SK-N-SH (cell line): Measurements from ENCODE around the gene CASZ1. TPM values are rescaled to one million over a fixed set of nuclear protein-coding genes. Genes with fewer than 3 reads are reported as not detected.

Experiments
- CTCF ChIA-PET: fragments of 300-600, 350-600 bp; formaldehyde crosslinking; extraction: SDS; loops from one replicate; lab custom pipeline; 2021; lab: Yijun Ruan, JAX
- POLR2A ChIA-PET: fragments of 350-600 bp; sonication (Branson Sonifier 250); formaldehyde crosslinking; extraction: SDS; loops from one replicate; lab custom pipeline; 2020; ENCODE audit warnings: antibody characterized with exemption, inconsistent platforms; lab: Yijun Ruan, JAX
- DNase-seq: peaks from one replicate; pipeline ENCODE4 v3.0.0; 2012
- H2AFZ ChIP-seq: fragments of 200-600 bp; sonication (generic); 2 replicates; pipeline ENCODE4 v1.8.1; 2016; ENCODE audit warnings: antibody characterized with exemption, mild to moderate bottlenecking, low read depth
- H3F3A ChIP-seq: fragments of 200-600 bp; sonication (generic); replicated peaks from 2 replicates; pipeline ENCODE3; 2016; ENCODE audit warnings: antibody characterized with exemption, mild to moderate bottlenecking; ENCODE audit not compliant: insufficient read depth
- H3K27ac ChIP-seq, 2 experiments: fragments of 200-500 bp in 1 of 2; fragments of 200-600 bp in 1 of 2; sonication (Bioruptor generic) in 1 of 2; sonication (generic), shearing (Covaris generic) in 1 of 2; 2 replicates each; pipeline versions ENCODE4 v1.5.1 to v1.6.1; 2014 to 2016; ENCODE audit warnings: low read depth in 2 of 2, inconsistent platforms in 1 of 2, low read length in 1 of 2, mild to moderate bottlenecking in 1 of 2, mixed read lengths in 1 of 2
- H3K27me3 ChIP-seq: fragments of 200-600 bp; sonication (generic), shearing (Covaris generic); 2 replicates; pipeline ENCODE4 v1.6.1; 2016; ENCODE audit warnings: mixed run types; ENCODE audit not compliant: insufficient read depth
- H3K36me3 ChIP-seq, 2 experiments: fragments of 200-500 bp in 1 of 2; fragments of 200-600 bp in 1 of 2; sonication (Bioruptor generic) in 1 of 2; sonication (generic) in 1 of 2; replicated peaks in 1 of 2; 2 replicates each; pipeline versions ENCODE3 to v1.5.1; 2014 to 2016; ENCODE audit warnings: low read length in 1 of 2, mild to moderate bottlenecking in 1 of 2; ENCODE audit not compliant: insufficient read depth in 2 of 2, control insufficient read depth in 1 of 2
- H3K4me1 ChIP-seq, 2 experiments: fragments of 200-500 bp in 1 of 2; fragments of 200-600 bp in 1 of 2; sonication (Bioruptor generic) in 1 of 2; sonication (generic), shearing (Covaris generic) in 1 of 2; 2 replicates each; pipeline versions ENCODE4 v1.5.1 to v1.6.1; 2014 to 2016; ENCODE audit warnings: low read depth in 1 of 2, low read length in 1 of 2, mixed run types in 1 of 2; ENCODE audit not compliant: insufficient read depth in 2 of 2, control insufficient read depth in 1 of 2
- H3K4me2 ChIP-seq: fragments of 200-600 bp; sonication (generic), shearing (Covaris generic); 2 replicates; pipeline ENCODE4 v1.6.1; 2017; ENCODE audit warnings: mixed run types
- H3K4me3 ChIP-seq, 2 experiments: fragments of 200-500 bp in 1 of 2; fragments of 200-600 bp in 1 of 2; sonication (Bioruptor generic) in 1 of 2; sonication (generic), shearing (Covaris generic) in 1 of 2; 2 replicates each; pipeline versions ENCODE4 v1.5.1 to v1.8.1; 2014 to 2016; ENCODE audit warnings: low read depth in 2 of 2, inconsistent platforms in 1 of 2, low read length in 1 of 2, mild to moderate bottlenecking in 1 of 2, mixed read lengths in 1 of 2, moderate library complexity in 1 of 2
- H3K79me2 ChIP-seq: fragments of 200-600 bp; sonication (generic); 2 replicates; pipeline ENCODE4 v1.8.1; 2017; ENCODE audit warnings: mild to moderate bottlenecking; ENCODE audit not compliant: insufficient read depth
- H3K9ac ChIP-seq: fragments of 200-600 bp; sonication (generic); 2 replicates; pipeline ENCODE4 v1.6.1; 2017; ENCODE audit warnings: mixed run types
- H3K9me2 ChIP-seq: fragments of 200-600 bp; sonication (generic); 2 replicates; pipeline ENCODE4 v1.6.1; 2017; ENCODE audit warnings: mixed run types
- H3K9me3 ChIP-seq: fragments of 200-600 bp; sonication (generic); 2 replicates; pipeline ENCODE4 v1.6.1; 2017; ENCODE audit warnings: mixed run types, mild to moderate bottlenecking, moderate library complexity
- H4K20me1 ChIP-seq: fragments of 200-600 bp; sonication (generic); 2 replicates; pipeline ENCODE4 v1.6.1; 2017; ENCODE audit warnings: mild to moderate bottlenecking, mixed run types; ENCODE audit not compliant: insufficient read depth
- ELF1 ChIP-seq: IDR thresholded peaks from 2 replicates; pipeline ENCODE4 v1.4.0; 2012
- EP300 ChIP-seq, 2 experiments: IDR thresholded peaks; 2 replicates each; pipeline versions ENCODE4 v1.4.0 to v1.6.1; 2012; ENCODE audit warnings: borderline replicate concordance in 1 of 2, low read depth in 1 of 2, low read length in 1 of 2
- EZH2phosphoT487 ChIP-seq: fragments of 200-600 bp; sonication (generic); IDR thresholded peaks from 2 replicates; pipeline ENCODE4 v1.6.1; 2017; ENCODE audit warnings: low read depth, mixed run types, mild to moderate bottlenecking, antibody characterized with exemption, moderate library complexity, borderline replicate concordance
- FOXM1 ChIP-seq: IDR thresholded peaks from 2 replicates; pipeline ENCODE4 v1.4.0; 2012; ENCODE audit warnings: low read depth, mild to moderate bottlenecking
- NFIC ChIP-seq: IDR thresholded peaks from 2 replicates; pipeline ENCODE4 v1.4.0; 2012; ENCODE audit warnings: borderline replicate concordance
- TAF1 ChIP-seq: IDR thresholded peaks from 2 replicates; pipeline ENCODE4 v1.6.1; 2012; ENCODE audit warnings: low read depth, mild to moderate bottlenecking, low read length, moderate library complexity, borderline replicate concordance
- TCF12 ChIP-seq: IDR thresholded peaks from 2 replicates; pipeline ENCODE4 v1.4.0; 2012
- TEAD4 ChIP-seq: IDR thresholded peaks from 2 replicates; pipeline ENCODE4 v1.4.0; 2012; ENCODE audit warnings: mild to moderate bottlenecking, borderline replicate concordance; ENCODE audit not compliant: insufficient read depth
- WGBS: methylation state at CpG from one replicate; pipeline ENCODE4 v1.1.6; 2017; ENCODE audit warnings: low lambda C conversion rate; 5-methylcytosine and 5-hydroxymethylcytosine counted together
- polyA plus RNA-seq, 3 experiments: library from polyadenylated mRNA; depleted of rRNA; stranded (reverse); fragments of >200 nt; gene quantifications; 2 replicates each; pipeline ENCODE4 v1.2.3, GENCODE V29; 2012
- TF ChIP-seq, protein P1 (sequence below): IDR thresholded peaks from 2 replicates; pipeline ENCODE4 v1.4.0; 2012; ENCODE audit warnings: low read depth, borderline replicate concordance
- TF ChIP-seq, protein P2 (sequence below): fragments of 200-600 bp; sonication (generic); IDR thresholded peaks from 2 replicates; pipeline ENCODE4 v1.6.1; 2017; ENCODE audit warnings: antibody characterized with exemption, mild to moderate bottlenecking, moderate library complexity
- TF ChIP-seq, protein P3 (sequence below): IDR thresholded peaks from 2 replicates; pipeline ENCODE4 v1.4.0; 2012; ENCODE audit warnings: low read depth
- TF ChIP-seq, protein P4 (sequence below): fragments of 150-350 bp; IDR thresholded peaks from 2 replicates; pipeline ENCODE4 v1.6.1; 2016; ENCODE audit warnings: mild to moderate bottlenecking, low read depth, low read length

Gene CASZ1
- polyA plus RNA-seq, 1 of the 3 experiments (the other 2 are of a cell fraction): 0.51 TPM

DNA sequence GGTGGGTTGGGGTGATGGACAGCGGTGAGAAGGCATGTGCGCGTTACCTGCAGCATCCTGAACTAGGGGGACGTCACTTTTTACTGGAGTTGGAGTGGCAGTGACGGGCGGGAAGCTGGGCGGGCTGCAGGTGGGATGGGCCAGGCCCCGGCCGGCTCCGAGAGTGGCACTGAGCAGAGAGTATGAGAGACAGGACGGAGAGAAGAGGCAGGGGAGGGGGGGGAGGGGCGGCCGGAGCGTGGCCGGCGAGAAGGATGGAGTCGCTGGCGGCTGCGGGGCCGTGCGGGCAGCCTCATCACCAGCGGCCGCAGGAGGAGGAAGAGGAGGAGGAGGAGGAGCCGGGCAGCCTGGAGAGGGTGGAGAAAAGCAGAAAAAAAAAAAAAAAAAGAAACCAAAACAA lies 154.5 kb downstream of the CASZ1 start:
- peaks cover 3% of the 10 kb centered on the region for H3F3A ChIP-seq

More for the DNA sequence above, 154.5 kb downstream of the CASZ1 start:
- ChIA-PET POLR2A (no interaction called here), CTCF (no interaction called here)
- Histone ChIP-seq H3K9ac (no peak overlapping the region), H3K79me2 (no peaks in the 10 kb centered on the region), H3K4me3 (no peak overlapping the region), H3K27ac (no peak overlapping the region), H3K4me1 (peaks cover 0 to 41% of the 10 kb centered on the region in 2 experiments; a peak in 1 of 4 replicates), H3K27me3 (no peaks in the 10 kb centered on the region), H3K9me2 (no peaks in the 10 kb centered on the region), H4K20me1 (no peaks in the 10 kb centered on the region), H2AFZ (no peak overlapping the region), H3K4me2 (no peak overlapping the region)
- DNase-seq: no peak
- 96% methylated on average over 24 of the region's 24 CpGs for WGBS
- TF ChIP-seq, protein P1, sequence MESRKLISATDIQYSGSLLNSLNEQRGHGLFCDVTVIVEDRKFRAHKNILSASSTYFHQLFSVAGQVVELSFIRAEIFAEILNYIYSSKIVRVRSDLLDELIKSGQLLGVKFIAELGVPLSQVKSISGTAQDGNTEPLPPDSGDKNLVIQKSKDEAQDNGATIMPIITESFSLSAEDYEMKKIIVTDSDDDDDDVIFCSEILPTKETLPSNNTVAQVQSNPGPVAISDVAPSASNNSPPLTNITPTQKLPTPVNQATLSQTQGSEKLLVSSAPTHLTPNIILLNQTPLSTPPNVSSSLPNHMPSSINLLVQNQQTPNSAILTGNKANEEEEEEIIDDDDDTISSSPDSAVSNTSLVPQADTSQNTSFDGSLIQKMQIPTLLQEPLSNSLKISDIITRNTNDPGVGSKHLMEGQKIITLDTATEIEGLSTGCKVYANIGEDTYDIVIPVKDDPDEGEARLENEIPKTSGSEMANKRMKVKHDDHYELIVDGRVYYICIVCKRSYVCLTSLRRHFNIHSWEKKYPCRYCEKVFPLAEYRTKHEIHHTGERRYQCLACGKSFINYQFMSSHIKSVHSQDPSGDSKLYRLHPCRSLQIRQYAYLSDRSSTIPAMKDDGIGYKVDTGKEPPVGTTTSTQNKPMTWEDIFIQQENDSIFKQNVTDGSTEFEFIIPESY: no peak
- TF ChIP-seq EP300 (IDR thresholded peaks at IDR 0.05; ENCODE audit: borderline replicate concordance in 1 of 2, low read depth in 1 of 2, low read length in 1 of 2) (no peak), TCF12 (no peak), TAF1 (no peak), ELF1 (no peak), EZH2phosphoT487 (no peak), NFIC (no peak), FOXM1 (no peak), TEAD4 (no peak)
- TF ChIP-seq, protein P2, sequence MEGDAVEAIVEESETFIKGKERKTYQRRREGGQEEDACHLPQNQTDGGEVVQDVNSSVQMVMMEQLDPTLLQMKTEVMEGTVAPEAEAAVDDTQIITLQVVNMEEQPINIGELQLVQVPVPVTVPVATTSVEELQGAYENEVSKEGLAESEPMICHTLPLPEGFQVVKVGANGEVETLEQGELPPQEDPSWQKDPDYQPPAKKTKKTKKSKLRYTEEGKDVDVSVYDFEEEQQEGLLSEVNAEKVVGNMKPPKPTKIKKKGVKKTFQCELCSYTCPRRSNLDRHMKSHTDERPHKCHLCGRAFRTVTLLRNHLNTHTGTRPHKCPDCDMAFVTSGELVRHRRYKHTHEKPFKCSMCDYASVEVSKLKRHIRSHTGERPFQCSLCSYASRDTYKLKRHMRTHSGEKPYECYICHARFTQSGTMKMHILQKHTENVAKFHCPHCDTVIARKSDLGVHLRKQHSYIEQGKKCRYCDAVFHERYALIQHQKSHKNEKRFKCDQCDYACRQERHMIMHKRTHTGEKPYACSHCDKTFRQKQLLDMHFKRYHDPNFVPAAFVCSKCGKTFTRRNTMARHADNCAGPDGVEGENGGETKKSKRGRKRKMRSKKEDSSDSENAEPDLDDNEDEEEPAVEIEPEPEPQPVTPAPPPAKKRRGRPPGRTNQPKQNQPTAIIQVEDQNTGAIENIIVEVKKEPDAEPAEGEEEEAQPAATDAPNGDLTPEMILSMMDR: no peak
- TF ChIP-seq, protein P3, sequence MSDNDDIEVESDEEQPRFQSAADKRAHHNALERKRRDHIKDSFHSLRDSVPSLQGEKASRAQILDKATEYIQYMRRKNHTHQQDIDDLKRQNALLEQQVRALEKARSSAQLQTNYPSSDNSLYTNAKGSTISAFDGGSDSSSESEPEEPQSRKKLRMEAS: no peak
- TF ChIP-seq, protein P4, sequence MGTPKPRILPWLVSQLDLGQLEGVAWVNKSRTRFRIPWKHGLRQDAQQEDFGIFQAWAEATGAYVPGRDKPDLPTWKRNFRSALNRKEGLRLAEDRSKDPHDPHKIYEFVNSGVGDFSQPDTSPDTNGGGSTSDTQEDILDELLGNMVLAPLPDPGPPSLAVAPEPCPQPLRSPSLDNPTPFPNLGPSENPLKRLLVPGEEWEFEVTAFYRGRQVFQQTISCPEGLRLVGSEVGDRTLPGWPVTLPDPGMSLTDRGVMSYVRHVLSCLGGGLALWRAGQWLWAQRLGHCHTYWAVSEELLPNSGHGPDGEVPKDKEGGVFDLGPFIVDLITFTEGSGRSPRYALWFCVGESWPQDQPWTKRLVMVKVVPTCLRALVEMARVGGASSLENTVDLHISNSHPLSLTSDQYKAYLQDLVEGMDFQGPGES: no peak
- TF ChIP-seq, all 33 proteins: peak for 0
- no peaks in the 10 kb centered on the region for H3K9me3 ChIP-seq
- no peaks in the 10 kb centered on the region for H3K36me3 ChIP-seq
